ENCODE results near the gene FBXO7.
A peak's percentile ranks its signal among the peaks of the same experiment; 100 is the strongest.

Gene FBXO7

DNA sequence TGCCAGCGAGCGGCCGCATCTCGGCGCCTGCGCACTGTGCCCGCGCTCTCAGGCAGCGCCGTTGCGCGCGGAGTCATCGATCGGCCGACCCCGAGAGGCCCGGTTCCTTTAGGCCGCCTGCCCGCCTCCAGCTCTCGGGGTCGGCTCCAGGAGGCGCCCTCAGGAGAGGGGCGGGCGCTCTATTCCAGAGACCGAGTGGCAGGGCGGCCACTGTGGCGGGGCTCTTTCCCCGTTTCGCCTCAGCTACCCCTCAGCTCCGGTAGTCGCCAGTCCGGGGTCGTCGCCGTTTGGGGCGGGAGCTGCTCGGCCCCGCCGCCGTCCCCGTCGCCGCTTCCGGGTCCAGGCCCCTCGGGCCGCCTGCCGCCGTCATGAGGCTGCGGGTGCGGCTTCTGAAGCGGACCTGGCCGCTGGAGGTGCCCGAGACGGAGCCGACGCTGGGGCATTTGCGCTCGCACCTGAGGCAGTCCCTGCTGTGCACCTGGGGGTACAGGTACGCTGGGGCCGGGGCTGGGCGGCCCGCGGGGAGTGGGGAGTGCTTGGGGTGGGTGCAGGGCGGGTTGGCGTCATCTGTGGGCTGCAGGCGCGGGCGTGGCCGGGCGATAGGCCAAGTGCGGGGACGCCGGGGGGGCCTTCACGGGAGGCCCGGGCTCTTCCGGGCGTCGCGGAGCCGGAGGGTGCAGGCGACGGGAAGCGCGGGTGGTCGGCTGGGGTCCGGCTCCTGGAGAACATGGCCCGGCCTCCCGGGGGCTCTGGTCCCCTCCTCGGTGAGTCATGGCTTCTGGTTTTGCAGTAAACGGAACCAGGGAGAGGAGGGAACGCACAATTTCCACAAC, at the start of gene FBXO7:
TSS of gene FBXO7 (plus strand) at position 177 of the 833 bp plus-strand sequence. CDS start at position 369, 192 bp downstream.
- peak; percentile 98 for DNase-seq (ENCODE audit: low read depth)
- Histone ChIP-seq H3K9ac (ENCODE audit: low read length) (peak within 1 kb of the TSS; percentile 98), H3K4me1 (ENCODE audit: control insufficient read depth, insufficient read depth, low read length) (peaks cover 25% of the 10 kb centered on the region), H3K9me3 (ENCODE audit: control insufficient read depth, low read length) (no peaks in the 10 kb centered on the region), H3K36me3 (ENCODE audit: control insufficient read depth, insufficient read depth, low read length, severe bottlenecking) (peaks cover 3% of the 10 kb centered on the region), H3K27me3 (replicated peaks; ENCODE audit: control insufficient read depth, insufficient read depth, low read length) (no peaks in the 10 kb centered on the region), H3K4me3 (ENCODE audit: low read length) (peak within 1 kb of the TSS; percentile 84)

DNA sequence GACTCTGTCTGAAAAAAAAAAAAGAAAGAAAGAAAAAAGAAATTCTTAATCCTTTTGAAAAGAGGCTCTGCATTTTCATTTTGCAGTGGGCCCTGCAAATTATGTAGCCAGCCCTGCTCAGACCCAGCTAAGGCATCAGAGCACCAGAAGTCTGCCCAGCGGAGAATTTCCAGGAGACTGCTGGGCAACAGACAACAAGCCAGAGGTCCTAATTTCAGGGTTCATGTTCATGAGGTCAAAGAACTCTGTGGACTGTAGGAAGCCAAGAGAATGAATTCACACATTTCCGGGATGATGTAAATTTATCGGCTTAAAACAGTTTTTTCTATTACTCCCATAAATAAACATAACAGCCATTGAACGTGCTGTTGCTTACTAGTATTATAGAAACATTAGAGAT, 47.7 kb upstream of the FBXO7 start:
- peaks cover 40% of the 10 kb centered on the region for H3K27me3 ChIP-seq (replicated peaks; ENCODE audit: control insufficient read depth, insufficient read depth, low read length)
- no peaks in the 10 kb centered on the region for H3K36me3 ChIP-seq (ENCODE audit: control insufficient read depth, insufficient read depth, low read length, severe bottlenecking)
- no peaks in the 10 kb centered on the region for H3K4me1 ChIP-seq (ENCODE audit: control insufficient read depth, insufficient read depth, low read length)
- H3K9ac ChIP-seq (ENCODE audit: low read length) = no peak overlapping the region
- H3K9me3 ChIP-seq (ENCODE audit: control insufficient read depth, low read length) = no peaks in the 10 kb centered on the region
- no peak for DNase-seq (ENCODE audit: low read depth)
- no peak overlapping the region for H3K4me3 ChIP-seq (ENCODE audit: low read length)

DNA sequence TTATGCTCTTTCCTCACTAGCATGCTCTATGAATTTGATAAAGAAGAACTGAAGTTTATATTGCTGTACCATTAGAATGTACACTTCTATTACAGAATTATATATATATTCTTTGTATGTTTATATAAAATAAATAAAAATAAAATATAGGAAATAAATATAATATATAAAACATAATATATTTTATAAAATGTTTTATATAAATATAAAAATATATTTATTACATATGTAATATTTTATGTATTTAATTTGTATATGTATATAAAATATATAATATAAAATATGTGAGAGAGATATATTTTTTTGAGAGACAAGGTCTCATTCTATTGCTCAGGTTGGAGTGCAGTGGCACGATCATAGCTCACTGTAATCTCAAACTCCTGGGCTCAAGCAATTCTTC, 44.3 kb upstream of the FBXO7 start:
- no peaks in the 10 kb centered on the region for H3K36me3 ChIP-seq (ENCODE audit: control insufficient read depth, insufficient read depth, low read length, severe bottlenecking)
- H3K4me1 ChIP-seq (ENCODE audit: control insufficient read depth, insufficient read depth, low read length) = no peaks in the 10 kb centered on the region
- no peak overlapping the region for H3K4me3 ChIP-seq (ENCODE audit: low read length)
- no peak for DNase-seq (ENCODE audit: low read depth)
- H3K9me3 ChIP-seq (ENCODE audit: control insufficient read depth, low read length) = no peaks in the 10 kb centered on the region
- H3K27me3 ChIP-seq (replicated peaks; ENCODE audit: control insufficient read depth, insufficient read depth, low read length) = peaks cover 28% of the 10 kb centered on the region
- no peak overlapping the region for H3K9ac ChIP-seq (ENCODE audit: low read length)

DNA sequence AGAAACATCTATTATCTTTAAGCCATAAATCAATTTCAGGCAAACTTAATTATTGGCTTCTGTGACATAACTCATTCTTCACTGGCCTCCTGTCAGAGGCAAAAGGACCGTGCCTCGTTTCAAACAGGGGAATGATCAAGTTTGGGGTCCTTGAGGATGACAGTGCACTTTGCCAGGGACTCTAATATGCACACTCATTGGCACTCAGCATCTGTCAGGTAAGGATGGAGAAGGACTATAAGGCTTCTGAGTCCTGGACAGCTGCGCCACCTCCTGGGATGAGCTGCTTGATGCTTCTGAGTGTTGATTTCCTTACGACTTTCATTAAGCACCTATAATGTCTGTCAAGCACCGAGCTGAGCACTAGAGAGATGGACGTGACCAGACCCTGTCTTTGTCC, 30.5 kb upstream of the FBXO7 start:
- Histone ChIP-seq H3K27me3 (replicated peaks; ENCODE audit: control insufficient read depth, insufficient read depth, low read length) (peaks cover 36% of the 10 kb centered on the region), H3K9ac (ENCODE audit: low read length) (no peak overlapping the region), H3K4me1 (ENCODE audit: control insufficient read depth, insufficient read depth, low read length) (no peaks in the 10 kb centered on the region), H3K4me3 (ENCODE audit: low read length) (no peak overlapping the region), H3K36me3 (ENCODE audit: control insufficient read depth, insufficient read depth, low read length, severe bottlenecking) (no peaks in the 10 kb centered on the region), H3K9me3 (ENCODE audit: control insufficient read depth, low read length) (no peaks in the 10 kb centered on the region)
- DNase-seq (ENCODE audit: low read depth) = no peak

DNA sequence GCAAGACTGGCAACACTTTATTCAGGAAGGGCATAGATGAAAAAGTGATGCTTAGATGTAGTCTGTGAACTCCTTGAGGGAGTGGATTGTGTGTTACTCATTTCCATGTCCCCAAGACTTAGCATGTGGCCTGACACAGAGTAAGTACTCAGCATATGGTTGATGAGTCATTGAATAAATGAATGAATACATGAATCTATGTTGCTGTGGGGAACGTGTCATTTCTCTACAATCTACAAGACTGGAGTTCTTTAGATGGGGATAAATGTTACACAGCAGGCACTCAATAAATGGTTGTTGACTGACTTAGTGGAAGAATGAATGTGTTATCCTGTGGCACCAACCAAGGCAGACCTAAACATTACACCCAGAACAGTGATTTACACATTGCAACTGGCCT, 28.3 kb upstream of the FBXO7 start:
- Histone ChIP-seq H3K4me3 (ENCODE audit: low read length) (no peak overlapping the region), H3K9ac (ENCODE audit: low read length) (no peak overlapping the region), H3K4me1 (ENCODE audit: control insufficient read depth, insufficient read depth, low read length) (no peaks in the 10 kb centered on the region), H3K27me3 (replicated peaks; ENCODE audit: control insufficient read depth, insufficient read depth, low read length) (peaks cover 30% of the 10 kb centered on the region), H3K36me3 (ENCODE audit: control insufficient read depth, insufficient read depth, low read length, severe bottlenecking) (no peaks in the 10 kb centered on the region), H3K9me3 (ENCODE audit: control insufficient read depth, low read length) (no peaks in the 10 kb centered on the region)
- DNase-seq (ENCODE audit: low read depth) = no peak

DNA sequence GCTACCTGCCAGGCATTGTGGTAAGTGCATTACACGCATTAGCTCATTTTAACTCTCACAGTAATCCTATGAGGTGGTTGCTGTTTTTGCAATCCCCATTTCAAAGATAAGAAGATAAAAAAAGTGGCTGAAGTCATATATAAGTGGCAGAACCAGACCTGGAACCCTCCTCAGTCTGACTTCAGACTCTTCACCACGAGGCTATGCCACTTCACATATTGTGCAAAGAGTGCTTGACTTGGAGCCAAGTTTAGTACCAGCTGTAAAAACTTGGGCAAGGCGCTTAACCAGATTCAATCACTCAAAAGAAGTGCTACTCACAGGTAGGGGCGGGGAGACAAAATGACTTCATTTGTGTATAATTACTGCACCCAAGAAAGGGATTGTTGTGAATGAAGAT, 25.6 kb upstream of the FBXO7 start:
- H3K27me3 ChIP-seq (replicated peaks; ENCODE audit: control insufficient read depth, insufficient read depth, low read length) = peaks cover 8% of the 10 kb centered on the region
- no peak for DNase-seq (ENCODE audit: low read depth)
- no peaks in the 10 kb centered on the region for H3K36me3 ChIP-seq (ENCODE audit: control insufficient read depth, insufficient read depth, low read length, severe bottlenecking)
- H3K9me3 ChIP-seq (ENCODE audit: control insufficient read depth, low read length) = peaks cover 5% of the 10 kb centered on the region
- H3K4me3 ChIP-seq (ENCODE audit: low read length) = no peak overlapping the region
- no peaks in the 10 kb centered on the region for H3K4me1 ChIP-seq (ENCODE audit: control insufficient read depth, insufficient read depth, low read length)
- no peak overlapping the region for H3K9ac ChIP-seq (ENCODE audit: low read length)

DNA sequence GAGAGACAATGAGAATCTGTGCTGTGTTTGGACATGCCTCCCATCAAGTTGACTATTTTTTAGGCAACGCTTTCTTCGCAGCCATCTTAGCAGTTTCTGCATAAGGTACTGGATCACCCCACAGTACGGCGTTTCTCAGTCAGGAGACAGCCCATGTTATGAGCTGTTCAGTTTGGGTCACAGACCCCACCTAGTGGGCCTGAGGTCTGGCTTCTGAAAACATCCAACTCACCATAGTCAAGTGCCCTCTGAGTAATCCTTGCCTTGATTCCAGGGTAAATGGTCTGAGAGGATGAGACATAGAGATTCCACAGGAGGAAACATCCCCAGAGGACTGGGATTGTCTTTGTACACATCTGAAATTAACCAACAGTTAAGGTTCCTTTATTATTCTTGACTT, 17.6 kb upstream of the FBXO7 start:
- no peak for DNase-seq (ENCODE audit: low read depth)
- Histone ChIP-seq H3K9ac (ENCODE audit: low read length) (no peak overlapping the region), H3K4me1 (ENCODE audit: control insufficient read depth, insufficient read depth, low read length) (no peaks in the 10 kb centered on the region), H3K36me3 (ENCODE audit: control insufficient read depth, insufficient read depth, low read length, severe bottlenecking) (no peaks in the 10 kb centered on the region), H3K27me3 (replicated peaks; ENCODE audit: control insufficient read depth, insufficient read depth, low read length) (peaks cover 41% of the 10 kb centered on the region), H3K9me3 (ENCODE audit: control insufficient read depth, low read length) (peaks cover 5% of the 10 kb centered on the region), H3K4me3 (ENCODE audit: low read length) (no peak overlapping the region)

DNA sequence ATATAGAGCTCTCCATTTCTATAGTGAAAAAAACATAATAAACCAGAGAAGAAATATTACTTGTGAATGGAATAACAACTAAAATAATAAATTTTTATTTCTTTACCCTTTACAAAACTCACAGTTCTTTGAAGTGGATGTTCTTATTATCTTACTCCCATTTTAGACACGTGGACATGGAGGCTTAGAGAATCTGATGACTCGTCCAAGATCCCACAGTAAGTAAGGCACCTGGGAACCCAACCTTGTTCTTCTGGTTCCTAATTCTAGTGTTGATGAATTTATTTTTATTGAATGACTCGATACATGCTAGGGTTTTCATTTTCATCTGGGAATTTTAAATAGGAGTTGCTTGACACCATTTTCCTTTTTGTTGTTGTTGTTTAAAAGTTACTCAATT, 12.2 kb upstream of the FBXO7 start:
- Histone ChIP-seq H3K4me1 (ENCODE audit: control insufficient read depth, insufficient read depth, low read length) (peaks cover 4% of the 10 kb centered on the region), H3K9me3 (ENCODE audit: control insufficient read depth, low read length) (no peaks in the 10 kb centered on the region), H3K36me3 (ENCODE audit: control insufficient read depth, insufficient read depth, low read length, severe bottlenecking) (no peaks in the 10 kb centered on the region), H3K4me3 (ENCODE audit: low read length) (no peak overlapping the region), H3K27me3 (replicated peaks; ENCODE audit: control insufficient read depth, insufficient read depth, low read length) (peaks cover 26% of the 10 kb centered on the region), H3K9ac (ENCODE audit: low read length) (no peak overlapping the region)
- DNase-seq (ENCODE audit: low read depth) = no peak

DNA sequence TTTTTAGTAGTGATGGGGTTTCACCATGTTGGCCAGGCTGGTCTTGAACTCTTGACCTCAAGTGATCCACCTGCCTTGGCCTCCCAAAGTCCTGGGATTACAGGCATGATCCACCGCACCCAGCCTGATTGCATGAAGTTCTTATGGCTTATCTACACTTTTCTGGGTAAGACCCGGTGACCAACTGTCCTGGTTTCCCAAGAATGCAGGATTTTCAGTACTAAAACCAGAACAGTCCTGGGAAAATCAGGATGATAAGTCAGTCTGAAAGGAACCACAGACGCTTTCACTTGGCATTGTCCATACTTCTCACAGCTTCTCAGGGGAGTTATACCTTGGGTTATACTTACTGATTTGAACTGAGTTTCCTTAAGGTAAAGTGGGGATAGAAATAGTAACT, 8.9 kb upstream of the FBXO7 start:
- no peak overlapping the region for H3K4me3 ChIP-seq (ENCODE audit: low read length)
- H3K9ac ChIP-seq (ENCODE audit: low read length) = no peak overlapping the region
- DNase-seq (ENCODE audit: low read depth) = no peak
- H3K9me3 ChIP-seq (ENCODE audit: control insufficient read depth, low read length) = no peaks in the 10 kb centered on the region
- peaks cover 4% of the 10 kb centered on the region for H3K4me1 ChIP-seq (ENCODE audit: control insufficient read depth, insufficient read depth, low read length)
- H3K36me3 ChIP-seq (ENCODE audit: control insufficient read depth, insufficient read depth, low read length, severe bottlenecking) = no peaks in the 10 kb centered on the region
- H3K27me3 ChIP-seq (replicated peaks; ENCODE audit: control insufficient read depth, insufficient read depth, low read length) = peaks cover 18% of the 10 kb centered on the region

DNA sequence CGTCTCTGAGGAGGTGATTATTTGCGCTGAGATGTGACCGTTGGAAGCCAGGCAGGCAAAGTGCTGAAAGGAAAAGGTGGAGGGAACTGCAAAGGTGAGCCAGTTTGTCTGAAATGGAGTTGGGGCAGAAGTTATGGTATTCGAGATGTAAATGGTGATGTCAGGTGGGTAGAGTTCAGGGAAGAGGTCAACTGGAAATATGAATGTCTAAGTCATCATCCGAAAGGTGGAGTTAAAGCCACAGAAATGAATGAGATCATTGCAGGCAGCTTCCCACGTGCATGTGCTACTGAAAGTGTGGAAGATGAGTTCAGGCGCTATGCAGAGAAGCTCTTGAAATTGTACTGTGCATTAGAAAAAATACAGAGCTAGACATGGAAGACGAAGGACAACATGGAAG, 8.1 kb upstream of the FBXO7 start:
- H3K4me3 ChIP-seq (ENCODE audit: low read length) = no peak overlapping the region
- H3K36me3 ChIP-seq (ENCODE audit: control insufficient read depth, insufficient read depth, low read length, severe bottlenecking) = no peaks in the 10 kb centered on the region
- peaks cover 4% of the 10 kb centered on the region for H3K4me1 ChIP-seq (ENCODE audit: control insufficient read depth, insufficient read depth, low read length)
- no peak for DNase-seq (ENCODE audit: low read depth)
- H3K9ac ChIP-seq (ENCODE audit: low read length) = no peak overlapping the region
- H3K27me3 ChIP-seq (replicated peaks; ENCODE audit: control insufficient read depth, insufficient read depth, low read length) = peaks cover 9% of the 10 kb centered on the region
- H3K9me3 ChIP-seq (ENCODE audit: control insufficient read depth, low read length) = no peaks in the 10 kb centered on the region

DNA sequence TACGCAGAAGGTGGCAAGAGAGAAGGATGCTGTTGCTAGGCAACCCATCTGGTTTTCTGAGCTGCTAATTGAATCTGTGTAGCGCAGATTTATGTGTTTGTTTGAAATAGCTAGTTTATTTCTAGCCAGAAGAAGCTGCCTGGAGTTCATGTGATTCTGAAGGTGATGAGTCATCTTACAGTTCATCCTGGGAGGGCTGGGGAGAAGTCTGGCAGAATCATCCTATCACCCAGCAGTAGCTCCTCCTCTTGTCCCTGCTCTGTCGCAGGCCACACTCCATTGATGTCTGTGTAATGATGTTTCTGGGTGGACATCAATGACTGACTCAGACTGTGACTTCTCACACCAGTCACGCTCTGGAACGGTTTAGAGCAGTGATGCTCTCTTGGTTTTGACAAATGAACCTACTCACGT, 4.8 kb upstream of the FBXO7 start:
- Histone ChIP-seq H3K4me1 (ENCODE audit: control insufficient read depth, insufficient read depth, low read length) (peaks cover 8% of the 10 kb centered on the region), H3K36me3 (ENCODE audit: control insufficient read depth, insufficient read depth, low read length, severe bottlenecking) (no peaks in the 10 kb centered on the region), H3K9me3 (ENCODE audit: control insufficient read depth, low read length) (no peaks in the 10 kb centered on the region), H3K9ac (ENCODE audit: low read length) (no peak overlapping the region), H3K27me3 (replicated peaks; ENCODE audit: control insufficient read depth, insufficient read depth, low read length) (no peaks in the 10 kb centered on the region), H3K4me3 (ENCODE audit: low read length) (no peak overlapping the region)
- DNase-seq (ENCODE audit: low read depth) = peak; percentile 62

All from adipocyte (in vitro differentiated cells).